HUDEP-2 (cell line): ENCODE measurements around the gene ARHGEF26.
"Not testable (repeated sequence)": the region's sequence is repeated elsewhere in the genome, so short reads cannot be mapped to it uniquely, and the experiment has no call there.

ENCODE experiments used
- DNase-seq, 76 experiments: peaks; one replicate each; lab custom pipeline; 2025; ENCODE audit not compliant: unreplicated experiment in 76 of 76; lab: John Stamatoyannopoulos, UW

ARHGEF26 gene

DNA sequence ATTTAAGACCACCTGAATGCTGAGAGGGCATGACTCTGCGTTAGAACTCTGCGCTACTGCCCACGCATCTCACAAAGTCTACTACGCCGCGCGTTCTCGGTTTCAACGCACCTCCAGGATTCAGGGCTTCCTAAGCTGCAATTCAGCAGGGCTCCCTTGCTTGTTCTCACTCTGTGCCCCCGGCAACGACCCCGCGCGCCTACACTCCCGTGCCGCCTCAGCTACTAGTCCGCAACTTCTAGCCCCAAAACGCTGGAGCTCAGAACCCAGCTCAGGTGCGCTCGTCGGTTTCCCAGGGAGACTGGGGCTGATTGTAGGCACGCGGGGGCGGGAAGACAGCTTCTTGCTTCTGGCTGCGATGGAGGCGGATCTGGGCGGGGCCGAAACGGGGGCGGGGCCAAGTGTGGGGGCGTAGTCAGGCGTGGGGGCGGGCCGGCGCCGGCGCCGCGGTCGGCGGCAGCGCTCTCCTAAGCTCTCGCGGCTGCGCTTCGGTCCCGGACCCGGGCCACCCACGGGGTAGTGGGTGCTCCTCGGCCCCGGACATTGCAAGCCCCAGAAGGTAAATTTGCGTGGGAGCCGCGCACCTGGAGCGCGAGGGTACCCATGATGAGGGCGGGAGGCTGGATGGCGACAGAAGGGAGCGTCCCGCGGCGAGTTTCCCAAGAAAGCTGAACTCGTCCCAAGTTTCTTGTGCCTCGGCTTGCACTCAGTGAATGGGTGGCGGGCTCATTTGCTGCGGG is at the start of gene ARHGEF26:
Gene ARHGEF26, plus strand, starts transcription at position 430 of the 740 bp plus-strand sequence. CDS start 603 bp downstream, outside the sequence.
- DNase-seq: peak in 57 of 76 experiments; percentile 1 to 77 (median 41)

DNA sequence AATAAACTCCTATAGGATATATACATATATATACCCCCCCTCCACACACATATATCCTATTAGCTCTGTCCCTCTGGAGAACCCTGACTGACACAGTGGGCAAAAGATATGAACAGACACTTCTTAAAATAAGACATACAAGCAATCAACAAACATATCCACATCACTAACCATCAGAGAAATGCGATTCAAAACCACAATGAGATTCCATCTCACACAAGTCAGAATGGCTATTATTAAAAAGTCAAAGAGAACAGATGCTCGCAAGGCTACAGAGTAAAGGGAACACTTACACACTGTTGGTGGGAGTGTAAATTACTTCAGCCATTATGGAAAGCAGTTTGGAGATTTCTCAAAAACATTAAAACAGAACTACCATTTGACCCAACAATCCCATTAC is 46.2 kb upstream of the ARHGEF26 start:
- DNase-seq: no peak

DNA sequence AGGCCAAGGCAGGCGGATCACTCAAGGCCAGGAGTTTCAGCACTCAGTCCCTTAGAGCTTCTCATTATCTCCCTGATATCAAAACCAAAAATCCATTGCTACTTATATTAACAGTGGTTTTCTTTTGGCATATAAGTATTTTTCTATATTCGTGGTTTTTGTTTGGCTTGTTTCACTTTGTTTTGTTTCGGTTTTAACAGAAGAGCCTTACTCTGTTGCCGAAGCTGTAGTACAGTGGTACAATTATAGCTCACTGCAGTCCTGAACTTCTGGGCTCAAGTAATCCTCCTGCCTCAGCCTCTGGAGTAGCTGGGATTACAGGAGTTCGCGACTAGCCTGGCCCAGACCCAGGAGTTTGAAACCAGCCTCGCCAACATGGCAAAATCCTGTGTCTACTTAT is 42.5 kb upstream of the ARHGEF26 start:
- DNase-seq: no peak

DNA sequence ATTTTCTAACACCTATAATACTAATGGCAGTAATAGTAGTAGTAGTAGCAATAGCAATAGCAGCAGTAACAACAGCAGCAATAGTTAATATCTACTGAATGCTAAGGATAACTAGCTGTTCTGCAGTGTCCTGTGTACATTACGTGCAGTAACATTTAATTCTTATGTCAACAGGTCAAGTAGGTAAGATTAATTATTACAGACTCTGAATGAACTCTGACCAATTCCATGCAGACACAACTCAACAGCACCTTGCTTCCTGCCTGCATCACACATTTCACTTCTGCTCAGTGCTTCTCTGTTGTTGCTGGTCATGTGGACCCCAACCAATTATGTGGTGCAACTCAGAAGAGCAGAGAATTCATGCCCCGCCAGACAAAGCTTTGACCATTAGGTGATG is 39.9 kb upstream of the ARHGEF26 start:
- DNase-seq: no peak

- no peak for DNase-seq
These were observed 36.1 kb upstream of the ARHGEF26 start for GRCh38 chr3:154085071-154085470.

GRCh38 chr3:154085799-154086198 is 35.4 kb upstream of the ARHGEF26 start:
- DNase-seq: no peak

DNA sequence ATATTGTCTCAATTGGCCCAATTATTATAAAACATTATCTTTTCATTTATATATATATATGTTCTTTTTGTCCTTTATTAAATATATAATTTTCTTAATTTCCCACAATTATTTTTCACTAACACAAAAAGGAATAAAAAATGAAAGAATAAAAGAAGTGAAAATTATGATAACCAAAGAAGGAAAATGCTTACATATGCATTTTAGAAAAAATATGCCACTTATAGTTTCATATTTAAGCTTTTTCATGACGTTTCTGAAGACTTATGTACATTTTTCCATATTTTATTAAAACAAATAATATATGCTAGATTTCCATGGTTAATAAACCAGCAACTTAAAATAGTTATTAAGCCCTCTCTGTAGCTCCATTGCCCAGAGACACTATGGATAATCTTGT is 34.9 kb upstream of the ARHGEF26 start:
- no peak for DNase-seq

- DNase-seq: not testable (repeated sequence)
These were observed 33.3 kb upstream of the ARHGEF26 start for GRCh38 chr3:154087756-154088480.

- DNase-seq: no peak
These were observed 31.5 kb upstream of the ARHGEF26 start for GRCh38 chr3:154089421-154090420.

GRCh38 chr3:154094051-154094450 is 27.1 kb upstream of the ARHGEF26 start:
- DNase-seq: no peak

DNA sequence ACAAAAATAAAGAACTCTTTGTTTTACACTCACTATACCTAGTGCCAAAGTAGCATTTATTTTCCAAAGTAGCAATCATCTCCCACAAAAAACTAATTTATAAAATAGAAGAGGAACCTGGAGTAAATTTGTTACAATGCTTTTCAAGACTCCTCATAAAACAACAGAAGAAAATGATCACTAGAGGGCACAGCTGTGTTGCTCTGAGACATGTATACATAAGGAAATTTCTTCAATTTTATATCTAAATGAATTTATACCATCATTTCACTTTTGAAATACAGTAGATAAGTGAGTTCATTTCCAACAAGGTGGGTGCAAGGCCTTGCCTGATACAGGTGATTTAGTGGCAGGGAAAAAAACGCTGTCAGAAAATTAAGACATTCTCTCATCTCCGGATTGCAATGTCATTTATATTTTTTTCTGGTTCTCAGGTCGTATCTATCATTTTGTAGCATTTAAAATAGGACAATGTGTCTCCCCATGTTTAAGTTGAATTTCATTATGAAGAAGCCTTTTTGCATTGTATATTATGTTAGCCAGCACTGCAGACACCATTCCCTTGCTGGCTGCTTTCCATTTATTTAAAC is 25.3 kb upstream of the ARHGEF26 start:
- peak in 1 of 76 experiments; percentile 1 for DNase-seq

DNA sequence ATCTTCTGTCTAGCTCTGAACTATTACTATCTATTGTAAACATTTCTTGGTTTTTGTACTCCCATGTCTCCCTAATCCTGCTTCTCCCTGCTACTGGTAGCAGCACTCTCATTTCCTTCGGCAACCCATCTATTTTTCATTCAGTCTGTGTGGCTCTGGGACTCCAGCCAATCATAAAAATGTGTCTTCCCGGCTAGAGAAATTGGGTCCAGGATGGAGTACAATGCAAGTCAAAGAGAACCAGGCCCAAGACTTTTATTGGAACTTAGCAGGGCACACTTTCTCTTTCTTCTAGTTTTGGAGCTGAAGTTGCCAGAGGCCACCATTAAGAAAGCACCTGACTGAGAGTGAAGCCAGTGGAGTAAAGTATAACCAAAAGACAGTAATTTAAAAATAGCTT is 22.8 kb upstream of the ARHGEF26 start:
- DNase-seq: no peak

DNA sequence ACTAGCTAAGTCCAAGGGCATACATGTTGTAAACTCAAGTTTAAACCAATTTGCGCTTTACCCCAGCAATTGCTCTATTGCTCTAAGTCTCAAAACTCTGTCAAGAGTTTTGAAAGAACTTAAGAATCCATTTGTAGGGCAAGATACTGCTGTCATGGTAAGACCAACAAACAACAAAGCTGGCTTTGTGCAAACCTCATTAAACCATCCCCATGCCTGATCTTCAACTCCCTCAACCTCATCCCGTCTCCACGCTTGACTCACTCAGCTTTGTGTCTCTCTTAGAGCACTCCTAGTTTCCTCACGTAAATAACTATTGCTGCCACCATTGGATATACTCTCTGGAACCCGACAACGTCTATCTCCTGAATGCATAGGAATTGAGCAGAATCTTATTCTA is 20.6 kb upstream of the ARHGEF26 start:
- DNase-seq: no peak

- DNase-seq: no peak
These were observed 19.9 kb upstream of the ARHGEF26 start for GRCh38 chr3:154101250-154101649.

DNA sequence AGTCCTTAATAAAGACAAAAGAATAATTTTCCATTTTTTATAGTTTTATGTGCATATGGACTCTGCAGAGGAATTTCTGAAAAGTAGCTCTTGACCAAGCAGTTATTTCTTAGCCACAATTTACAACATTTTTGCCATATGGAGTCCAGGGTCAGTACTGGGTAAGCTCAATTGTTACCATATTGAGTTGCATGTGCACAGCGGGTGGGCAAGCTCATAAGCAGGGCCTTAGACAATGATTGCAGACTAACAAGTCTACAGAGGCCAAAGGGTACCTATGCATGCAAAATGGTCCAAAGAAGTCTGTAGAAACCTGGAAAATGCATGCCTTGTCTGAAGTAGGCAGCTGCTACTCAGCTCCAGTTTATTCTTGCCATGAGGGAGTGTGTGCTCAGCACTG is 19.0 kb upstream of the ARHGEF26 start:
- no peak for DNase-seq

DNA sequence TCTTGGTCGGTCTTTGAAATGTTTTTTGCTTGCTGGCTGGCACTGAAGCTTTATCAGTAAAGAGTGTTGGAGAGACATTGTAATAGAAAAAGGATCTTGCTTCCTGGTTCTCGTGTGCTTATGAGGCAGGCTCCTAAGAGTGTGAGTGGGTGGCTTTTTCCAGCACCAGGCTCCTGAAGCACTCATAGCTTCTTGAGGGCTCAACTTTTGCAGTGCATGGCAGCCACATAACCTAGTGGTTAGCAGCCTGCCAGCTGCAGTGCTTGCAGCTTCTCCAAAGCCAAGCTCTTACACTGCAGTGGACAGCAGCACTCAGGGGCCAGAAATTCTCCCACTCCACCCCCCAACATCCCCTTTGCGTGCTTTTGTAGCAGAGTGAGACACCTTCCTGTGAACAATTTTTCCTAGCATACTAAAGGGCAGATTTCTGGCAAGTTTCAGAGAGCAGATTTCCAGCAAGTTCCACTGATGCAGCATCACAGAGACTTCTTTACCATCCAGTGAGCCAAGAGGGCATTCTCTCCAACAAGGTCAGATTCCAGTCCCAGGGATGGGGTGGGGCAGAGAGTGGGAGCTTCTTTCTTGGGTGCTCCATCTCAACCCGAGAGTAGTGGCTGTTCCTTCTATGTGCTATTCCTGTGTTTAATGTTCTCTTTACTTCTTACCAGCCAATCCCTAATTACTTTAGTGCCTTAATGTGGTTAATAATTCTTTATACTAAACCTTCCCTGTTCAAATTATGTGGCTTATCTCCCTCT is 15.8 kb upstream of the ARHGEF26 start:
- DNase-seq: no peak

DNA sequence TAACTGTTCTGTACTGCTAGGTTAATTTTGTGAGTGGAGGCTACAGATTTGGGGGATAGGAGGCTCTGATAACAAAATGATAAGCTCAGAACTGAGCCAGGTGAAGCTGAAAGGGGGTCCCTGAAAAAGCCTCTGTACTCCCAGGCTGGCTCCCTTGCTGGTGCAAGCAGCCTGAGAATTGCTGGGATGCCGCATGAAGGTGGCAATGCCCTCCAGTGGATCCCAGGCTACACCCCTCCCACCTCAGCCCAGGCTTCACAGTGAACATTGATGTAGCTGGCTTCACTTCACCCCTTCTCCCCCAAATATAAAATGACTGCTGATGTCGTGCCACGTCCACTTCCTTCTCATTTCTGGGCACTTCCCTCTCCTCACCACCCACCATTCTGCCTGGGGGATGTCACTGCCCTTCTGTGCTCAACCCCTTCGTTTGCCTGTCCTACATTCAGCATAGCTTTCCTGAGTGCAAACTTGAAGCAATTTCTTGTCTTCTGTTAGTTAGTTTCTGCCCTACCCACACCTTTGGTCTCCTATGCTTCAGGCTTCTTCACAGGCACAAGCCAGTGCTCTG is 9.7 kb upstream of the ARHGEF26 start:
- DNase-seq: no peak

DNA sequence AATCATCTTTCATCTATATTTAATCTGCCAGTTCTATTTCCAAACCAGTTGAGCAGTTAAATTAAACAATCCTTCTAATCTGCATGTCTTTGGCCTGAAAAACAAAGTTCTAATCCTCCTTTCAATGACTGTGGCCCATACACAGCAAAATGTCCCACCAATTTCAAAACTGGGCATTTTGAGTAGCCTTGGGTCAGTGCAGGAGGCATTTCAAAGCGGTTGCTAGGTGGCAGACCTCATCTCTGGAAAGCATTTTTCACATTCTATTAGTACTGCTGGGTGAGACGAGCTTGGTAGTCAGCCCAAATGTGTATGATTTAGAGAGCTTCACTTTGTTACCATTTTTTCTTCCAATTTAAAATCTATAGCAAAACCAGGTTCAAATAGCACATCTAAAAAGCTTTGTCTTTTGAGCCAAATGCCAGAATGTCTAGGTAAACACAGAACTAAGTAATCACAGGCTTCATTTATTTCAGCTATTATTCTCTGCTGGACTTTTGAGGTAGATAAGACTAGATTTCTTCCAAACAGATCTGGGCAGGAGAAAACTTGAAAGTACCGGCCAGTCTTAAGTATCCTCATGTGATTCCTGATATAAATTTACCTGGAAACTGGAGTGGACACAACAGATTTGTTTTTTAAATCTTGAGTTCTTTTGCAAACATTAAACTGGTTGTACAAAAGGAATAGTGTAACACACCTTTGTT is 8.9 kb upstream of the ARHGEF26 start:
- no peak for DNase-seq

GRCh38 chr3:154113609-154114008 is 7.6 kb upstream of the ARHGEF26 start:
- no peak for DNase-seq
